Lung (tissue), 12 donors: Measurements from ENCODE around the gene SLC38A5. TPM values are rescaled to one million over a fixed set of nuclear protein-coding genes. Genes with fewer than 3 reads are reported as not detected.

ENCODE experiments used
- ATAC-seq: fragments of 200-7000 bp; cut with Tn5 transposase; one replicate; pipeline ENCODE4 v1.9.1; 2020; ENCODE audit warnings: moderate number of reproducible peaks; ENCODE audit not compliant: insufficient read depth, low FRiP score
- DNase-seq, 3 donors: peaks; one replicate each; pipeline ENCODE4 v3.0.0-alpha.2; 2013 to 2017
- H3K27ac ChIP-seq, 2 donors: one replicate each; pipeline ENCODE4 v1.5.1; 2013; ENCODE audit warnings: mild to moderate bottlenecking in 2 of 2, moderate library complexity in 2 of 2, control low read depth in 1 of 2, inconsistent platforms in 1 of 2, low read depth in 1 of 2, low read length in 1 of 2
- H3K27me3 ChIP-seq, 3 donors: one replicate each; pipeline ENCODE4 v1.5.1; 2013; ENCODE audit warnings: low read length in 2 of 3; ENCODE audit not compliant: control insufficient read depth in 3 of 3, insufficient read depth in 3 of 3
- H3K36me3 ChIP-seq, 4 donors: one replicate each; pipeline ENCODE4 v1.5.1; 2013; ENCODE audit warnings: low read length in 4 of 4, mild to moderate bottlenecking in 1 of 4, moderate library complexity in 1 of 4; ENCODE audit not compliant: control insufficient read depth in 4 of 4, insufficient read depth in 4 of 4
- H3K4me1 ChIP-seq, 5 donors: one replicate each; pipeline ENCODE4 v1.5.1; 2013; ENCODE audit warnings: low read length in 5 of 5, mild to moderate bottlenecking in 2 of 5, moderate library complexity in 1 of 5; ENCODE audit not compliant: control insufficient read depth in 5 of 5, insufficient read depth in 5 of 5
- H3K4me3 ChIP-seq: one replicate; pipeline ENCODE4 v1.5.1; 2013; ENCODE audit warnings: mild to moderate bottlenecking, control low read depth, moderate library complexity
- H3K9ac ChIP-seq, 2 donors: one replicate each; pipeline ENCODE4 v1.5.1; 2013; ENCODE audit warnings: low read length in 2 of 2, control low read depth in 1 of 2; ENCODE audit not compliant: insufficient read depth in 1 of 2
- H3K9me3 ChIP-seq, 4 donors: one replicate each; pipeline ENCODE4 v1.5.1; 2013; ENCODE audit warnings: low read length in 3 of 4, mild to moderate bottlenecking in 1 of 4, moderate library complexity in 1 of 4; ENCODE audit not compliant: control insufficient read depth in 4 of 4, insufficient read depth in 3 of 4
- WGBS, 2 donors: extraction: QIAGEN DNeasy Blood & Tissue Kit; methylation state at CpG; one replicate each; pipeline ENCODE4 v1.1.7; 2013; 5-methylcytosine and 5-hydroxymethylcytosine counted together
- polyA plus RNA-seq, 2 donors: library from polyadenylated mRNA; stranded (reverse); fragments of 200-250 nt; gene quantifications; one replicate each; pipeline ENCODE4 v1.2.1, GENCODE V29; 2013
- total RNA-seq, 2 donors: library from RNA; depleted of rRNA in 1 of 2; stranded (reverse); fragments of >200 nt in 1 of 2; gene quantifications; one replicate each; pipeline ENCODE4 v1.2.1, GENCODE V29; 2014 to 2021
- TF ChIP-seq, protein P1 (sequence below): IDR thresholded peaks from 2 replicates; pipeline ENCODE4 v1.5.1; 2012; ENCODE audit warnings: mild to moderate bottlenecking; ENCODE audit errors: control extremely low read depth, extremely low read depth
- donor health status: control.
- donor health status: control.
- donor health status: Bipolar disorder and iron deficiency.
- donor health status: healthy.
- donor health status: DM: yes; HTN: yes; CAD: no.

Gene SLC38A5
- total and polyA plus RNA-seq, 4 donors = 15.2 to 80.9 (median 48.0) TPM

DNA sequence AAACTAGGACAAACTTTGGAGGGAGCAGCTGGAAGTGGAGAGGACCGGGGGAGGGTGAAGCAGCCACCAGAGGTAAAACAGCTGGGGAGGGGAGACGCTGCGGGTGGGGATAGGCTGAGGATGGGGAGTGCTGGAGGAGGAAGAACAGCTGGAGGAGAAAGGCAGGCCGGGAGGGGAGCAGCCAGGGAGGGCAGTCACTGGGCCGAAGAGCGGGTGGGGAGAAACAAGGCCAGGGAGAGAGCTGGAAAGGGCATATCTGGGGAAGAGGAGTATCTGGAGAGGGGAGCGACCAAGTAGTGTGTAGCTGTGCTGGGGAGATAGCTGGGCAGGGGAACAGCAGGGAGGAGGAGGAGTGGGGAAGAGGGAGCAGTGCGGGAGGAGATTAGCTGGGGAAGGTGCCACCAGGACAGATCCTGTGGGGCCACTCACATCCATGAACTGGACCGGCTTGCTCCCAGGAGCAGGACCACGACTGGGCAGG, 2.7 kb downstream of the SLC38A5 start:
- TF ChIP-seq, protein P1, sequence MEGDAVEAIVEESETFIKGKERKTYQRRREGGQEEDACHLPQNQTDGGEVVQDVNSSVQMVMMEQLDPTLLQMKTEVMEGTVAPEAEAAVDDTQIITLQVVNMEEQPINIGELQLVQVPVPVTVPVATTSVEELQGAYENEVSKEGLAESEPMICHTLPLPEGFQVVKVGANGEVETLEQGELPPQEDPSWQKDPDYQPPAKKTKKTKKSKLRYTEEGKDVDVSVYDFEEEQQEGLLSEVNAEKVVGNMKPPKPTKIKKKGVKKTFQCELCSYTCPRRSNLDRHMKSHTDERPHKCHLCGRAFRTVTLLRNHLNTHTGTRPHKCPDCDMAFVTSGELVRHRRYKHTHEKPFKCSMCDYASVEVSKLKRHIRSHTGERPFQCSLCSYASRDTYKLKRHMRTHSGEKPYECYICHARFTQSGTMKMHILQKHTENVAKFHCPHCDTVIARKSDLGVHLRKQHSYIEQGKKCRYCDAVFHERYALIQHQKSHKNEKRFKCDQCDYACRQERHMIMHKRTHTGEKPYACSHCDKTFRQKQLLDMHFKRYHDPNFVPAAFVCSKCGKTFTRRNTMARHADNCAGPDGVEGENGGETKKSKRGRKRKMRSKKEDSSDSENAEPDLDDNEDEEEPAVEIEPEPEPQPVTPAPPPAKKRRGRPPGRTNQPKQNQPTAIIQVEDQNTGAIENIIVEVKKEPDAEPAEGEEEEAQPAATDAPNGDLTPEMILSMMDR = no peak
- peaks cover 0 to 8% (median 0%) of the 10 kb centered on the region in 5 donors for H3K4me1 ChIP-seq
- peaks cover 0 to 5% (median 0%) of the 10 kb centered on the region in 4 donors for H3K9me3 ChIP-seq
- H3K27me3 ChIP-seq = no peaks in the 10 kb centered on the region
- no peak overlapping the region for H3K4me3 ChIP-seq
- H3K36me3 ChIP-seq = no peaks in the 10 kb centered on the region
- peak; percentile 93 to 96 (median 93) for DNase-seq
- no peak overlapping the region for H3K9ac ChIP-seq
- no peak overlapping the region for H3K27ac ChIP-seq
- no peak for ATAC-seq
- WGBS, 2 donors = 59 to 91% methylated on average over 9 to 10 of the region's 10 CpGs

DNA sequence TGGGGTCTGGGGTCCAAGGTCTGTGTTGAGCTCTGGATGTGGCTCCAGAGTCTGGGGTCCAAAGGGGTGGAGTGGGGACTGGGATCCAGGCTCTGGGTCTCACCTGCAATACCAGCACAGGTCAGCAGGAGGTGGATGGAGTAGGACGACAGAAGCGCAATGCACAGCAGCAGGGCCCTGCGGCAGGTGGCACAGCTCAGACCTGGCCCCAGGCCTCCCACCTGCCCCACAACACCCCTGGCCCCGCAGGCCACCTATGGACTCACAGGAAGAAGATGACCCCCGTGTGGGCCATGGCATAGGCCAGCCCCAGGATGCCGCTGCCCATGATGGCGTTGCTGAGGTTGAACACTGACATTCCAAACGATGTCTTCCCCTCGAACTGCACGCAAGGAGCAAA, 3.4 kb downstream of the SLC38A5 start:
- Histone ChIP-seq H3K4me1 (peaks cover 0 to 8% (median 0%) of the 10 kb centered on the region in 5 donors), H3K27ac (no peak overlapping the region), H3K4me3 (no peak overlapping the region), H3K9ac (no peak overlapping the region), H3K9me3 (peaks cover 0 to 5% (median 0%) of the 10 kb centered on the region in 4 donors), H3K27me3 (no peaks in the 10 kb centered on the region), H3K36me3 (peaks cover 0 to 5% (median 2%) of the 10 kb centered on the region in 4 donors)
- 78 to 87% methylated on average over 5 to 10 of the region's 10 CpGs for WGBS, 2 donors
- TF ChIP-seq, protein P1 = no peak
- no peak for ATAC-seq
- DNase-seq = no peak

DNA sequence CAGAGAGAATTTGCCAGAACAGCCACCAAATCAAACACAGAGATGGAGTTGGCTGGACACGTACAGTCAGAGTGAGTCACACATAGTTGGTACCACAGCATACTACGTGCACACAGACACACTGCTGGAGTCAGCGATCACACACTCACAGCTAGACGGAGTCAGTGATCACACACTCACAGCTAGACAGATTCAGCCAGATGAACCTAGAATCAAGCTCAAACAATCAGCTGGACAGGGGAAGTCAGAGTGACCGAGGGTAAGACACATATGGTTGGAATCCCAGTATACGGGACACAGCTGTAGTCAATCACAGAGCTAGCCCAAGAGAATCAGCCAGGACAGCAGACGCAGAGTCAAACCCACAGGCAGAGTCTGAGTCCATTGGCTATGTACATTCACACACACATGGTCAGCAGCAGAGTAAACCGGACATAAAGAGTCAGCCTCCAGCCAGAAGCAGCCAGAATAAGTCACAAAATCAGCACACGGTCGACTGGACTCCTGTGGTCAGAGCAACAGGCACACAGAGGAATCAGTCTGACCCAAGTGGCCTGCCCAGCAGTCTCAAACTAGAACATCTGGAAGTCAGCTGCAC, 4.6 kb downstream of the SLC38A5 start:
- DNase-seq (peak; percentile 75 to 94 (median 88)), ATAC-seq (peak; percentile 16)
- TF ChIP-seq, protein P1 = no peak
- H3K9ac ChIP-seq = peak overlapping the region in 1 of 2 donors; percentile 30
- no peak overlapping the region for H3K4me3 ChIP-seq
- peaks cover 0 to 13% (median 6%) of the 10 kb centered on the region in 4 donors for H3K36me3 ChIP-seq
- H3K9me3 ChIP-seq = peaks cover 0 to 5% (median 0%) of the 10 kb centered on the region in 4 donors
- H3K4me1 ChIP-seq = peaks cover 0 to 8% (median 0%) of the 10 kb centered on the region in 5 donors
- H3K27me3 ChIP-seq = no peaks in the 10 kb centered on the region
- H3K27ac ChIP-seq = peak overlapping the region in 1 of 2 donors; percentile 18
- WGBS, 2 donors = 76 to 87% methylated on average over 10 of the region's 10 CpGs
